Measurements from ENCODE around the gene CENPX. TPM values are rescaled to one million over a fixed set of nuclear protein-coding genes. Genes with fewer than 3 reads are reported as not detected.

Gene CENPX
- total and polyA plus RNA-seq, 2 experiments from 2014 or later, result 58.2 to 83.2 TPM

- Histone ChIP-seq H3K9me2 (replicated peaks; ENCODE audit: insufficient read depth) (no peaks in the 10 kb centered on the region), H3K4me3 (no peak overlapping the region), H3K4me1 (ENCODE audit: insufficient read depth) (peaks cover 10% of the 10 kb centered on the region), H2AFZ (no peak overlapping the region), H3K27ac (no peak overlapping the region), H3K9me3 (ENCODE audit: low read depth) (no peaks in the 10 kb centered on the region), H3K4me2 (no peak overlapping the region), H3K36me3 (replicated peaks; ENCODE audit: insufficient read depth, low read depth) (no peaks in the 10 kb centered on the region), H4K20me1 (ENCODE audit: insufficient read depth, poor library complexity, severe bottlenecking) (no peaks in the 10 kb centered on the region), H3K79me2 (no peaks in the 10 kb centered on the region), H3K27me3 (no peaks in the 10 kb centered on the region)
- DNase-seq (ENCODE audit: low spot score), result no peak
- TF ChIP-seq CTCF (IDR thresholded peaks at IDR 0.05; ENCODE audit: poor library complexity) (no peak), EZH2phosphoT487 (IDR thresholded peaks at IDR 0.05; ENCODE audit: low read depth, severe bottlenecking, unreplicated experiment) (no peak), EZH2 (IDR thresholded peaks at IDR 0.05; ENCODE audit: borderline replicate concordance) (no peak)
- 84% methylated on average over 23 of the region's 24 CpGs for WGBS (ENCODE audit: low lambda C conversion rate, missing lambda C conversion rate)
Observed at GRCh38 chr17:82015311-82015971, 7.2 kb downstream of the CENPX start.

GRCh38 chr17:82014971-82015310, 7.7 kb downstream of the CENPX start:
- H2AFZ ChIP-seq, result no peak overlapping the region
- no peaks in the 10 kb centered on the region for H3K79me2 ChIP-seq
- TF ChIP-seq EZH2phosphoT487 (IDR thresholded peaks at IDR 0.05; ENCODE audit: low read depth, severe bottlenecking, unreplicated experiment) (no peak), EZH2 (IDR thresholded peaks at IDR 0.05; ENCODE audit: borderline replicate concordance) (no peak), CTCF (IDR thresholded peaks at IDR 0.05; ENCODE audit: poor library complexity) (no peak)
- peaks cover 10% of the 10 kb centered on the region for H3K4me1 ChIP-seq (ENCODE audit: insufficient read depth)
- H3K4me3 ChIP-seq, result no peak overlapping the region
- no peaks in the 10 kb centered on the region for H3K9me3 ChIP-seq (ENCODE audit: low read depth)
- H3K27me3 ChIP-seq, result no peaks in the 10 kb centered on the region
- no peak for DNase-seq (ENCODE audit: low spot score)
- H3K4me2 ChIP-seq, result no peak overlapping the region
- no peaks in the 10 kb centered on the region for H4K20me1 ChIP-seq (ENCODE audit: insufficient read depth, poor library complexity, severe bottlenecking)
- H3K9me2 ChIP-seq (replicated peaks; ENCODE audit: insufficient read depth), result no peaks in the 10 kb centered on the region
- 93% methylated on average over 13 of the region's 13 CpGs for WGBS (ENCODE audit: low lambda C conversion rate, missing lambda C conversion rate)
- no peaks in the 10 kb centered on the region for H3K36me3 ChIP-seq (replicated peaks; ENCODE audit: insufficient read depth, low read depth)
- H3K27ac ChIP-seq, result no peak overlapping the region

GRCh38 chr17:82014432-82014831, 8.2 kb downstream of the CENPX start:
- Histone ChIP-seq H3K9me3 (ENCODE audit: low read depth) (no peaks in the 10 kb centered on the region), H3K27me3 (no peaks in the 10 kb centered on the region), H3K79me2 (no peaks in the 10 kb centered on the region), H3K4me2 (no peak overlapping the region), H3K36me3 (replicated peaks; ENCODE audit: insufficient read depth, low read depth) (no peaks in the 10 kb centered on the region), H3K4me1 (ENCODE audit: insufficient read depth) (peaks cover 10% of the 10 kb centered on the region), H4K20me1 (ENCODE audit: insufficient read depth, poor library complexity, severe bottlenecking) (no peaks in the 10 kb centered on the region), H2AFZ (no peak overlapping the region), H3K4me3 (no peak overlapping the region), H3K9me2 (replicated peaks; ENCODE audit: insufficient read depth) (no peaks in the 10 kb centered on the region), H3K27ac (no peak overlapping the region)
- no peak for DNase-seq (ENCODE audit: low spot score)
- TF ChIP-seq EZH2 (IDR thresholded peaks at IDR 0.05; ENCODE audit: borderline replicate concordance) (no peak), EZH2phosphoT487 (IDR thresholded peaks at IDR 0.05; ENCODE audit: low read depth, severe bottlenecking, unreplicated experiment) (no peak), CTCF (IDR thresholded peaks at IDR 0.05; ENCODE audit: poor library complexity) (no peak)
- 93% methylated on average over 20 of the region's 23 CpGs for WGBS (ENCODE audit: low lambda C conversion rate, missing lambda C conversion rate)
